GM23338 (cell line): ENCODE measurements around the gene TAOK1. TPM values are rescaled to one million over a fixed set of nuclear protein-coding genes. Genes with fewer than 3 reads are reported as not detected.

Source experiments
- ATAC-seq: fragments of 200-7000 bp; cut with Tn5 transposase; 3 replicates; pipeline ENCODE4 v1.9.1; 2020
- DNase-seq: peaks from one replicate; pipeline ENCODE4 v3.0.0-alpha.2; 2015; ENCODE audit warnings: low spot score
- H2AFZ ChIP-seq: fragments of 200-600 bp; sonication (generic); 2 replicates; pipeline ENCODE4 v1.8.0; 2016; ENCODE audit warnings: antibody characterized with exemption, mild to moderate bottlenecking, moderate library complexity
- H3F3A ChIP-seq: fragments of 200-600 bp; sonication (generic); replicated peaks from 2 replicates; pipeline ENCODE4 v1.8.0; 2017; ENCODE audit warnings: antibody characterized with exemption, mixed run types, low read depth
- H3K27ac ChIP-seq: fragments of 200-600 bp; sonication (generic); 2 replicates; pipeline ENCODE4 v1.6.1; 2016; ENCODE audit warnings: low read depth
- H3K27me3 ChIP-seq: fragments of 200-600 bp; sonication (generic); 2 replicates; pipeline ENCODE4 v1.8.0; 2016; ENCODE audit warnings: mild to moderate bottlenecking, mixed run types, moderate library complexity; ENCODE audit not compliant: insufficient read depth
- H3K36me3 ChIP-seq: fragments of 200-600 bp; sonication (generic); 2 replicates; pipeline ENCODE4 v1.8.0; 2016; ENCODE audit warnings: mild to moderate bottlenecking; ENCODE audit not compliant: insufficient read depth
- H3K4me1 ChIP-seq: fragments of 200-600 bp; sonication (generic); 2 replicates; pipeline ENCODE4 v1.8.0; 2016; ENCODE audit warnings: mild to moderate bottlenecking, moderate library complexity; ENCODE audit not compliant: insufficient read depth
- H3K4me2 ChIP-seq: fragments of 200-600 bp; sonication (generic); 2 replicates; pipeline ENCODE4 v1.7.1; 2017; ENCODE audit warnings: mixed run types
- H3K4me3 ChIP-seq: fragments of 200-600 bp; sonication (generic); 2 replicates; pipeline ENCODE4 v1.6.1; 2016; ENCODE audit warnings: mixed run types
- H3K79me2 ChIP-seq: fragments of 200-600 bp; sonication (generic); replicated peaks from 2 replicates; pipeline ENCODE4 v1.8.0; 2017; ENCODE audit warnings: mild to moderate bottlenecking; ENCODE audit not compliant: insufficient read depth
- H3K9me2 ChIP-seq: fragments of 200-600 bp; sonication (generic); 2 replicates; pipeline ENCODE4 v1.8.0; 2017; ENCODE audit not compliant: insufficient read depth
- H4K20me1 ChIP-seq: fragments of 200-600 bp; sonication (generic); replicated peaks from 2 replicates; pipeline ENCODE4 v1.8.0; 2017; ENCODE audit warnings: mild to moderate bottlenecking; ENCODE audit not compliant: insufficient read depth
- H3K27ac Mint-ChIP-seq: 2 replicates; pipeline ENCODE4 v1.8.0; 2020; ENCODE audit warnings: inconsistent platforms, mild to moderate bottlenecking, moderate library complexity, mixed read lengths
- H3K27me3 Mint-ChIP-seq: 3 replicates; pipeline ENCODE4 v1.8.0; 2022; ENCODE audit warnings: low read depth, mild to moderate bottlenecking, moderate library complexity, mixed read lengths, inconsistent platforms; ENCODE audit not compliant: insufficient read depth, poor library complexity
- H3K36me3 Mint-ChIP-seq: 3 replicates; pipeline ENCODE4 v1.8.0; 2021; ENCODE audit warnings: low read depth, mild to moderate bottlenecking, inconsistent platforms, moderate library complexity, mixed read lengths
- H3K4me1 Mint-ChIP-seq: 3 replicates; pipeline ENCODE4 v1.8.0; 2020; ENCODE audit warnings: mild to moderate bottlenecking, inconsistent platforms, mixed read lengths
- H3K4me3 Mint-ChIP-seq: 3 replicates; pipeline ENCODE4 v1.8.0; 2021; ENCODE audit warnings: moderate library complexity, mild to moderate bottlenecking, inconsistent platforms, mixed read lengths
- H3K9me3 Mint-ChIP-seq: 3 replicates; pipeline ENCODE4 v1.8.0; 2020; ENCODE audit warnings: moderate library complexity, mild to moderate bottlenecking, inconsistent platforms, mixed read lengths
- CREB1 ChIP-seq: fragments of 250-450 bp; sonication (Bioruptor Pico); IDR thresholded peaks from 2 replicates; pipeline ENCODE4 v1.5.0; 2020; ENCODE audit warnings: low read depth, mild to moderate bottlenecking, moderate library complexity
- EZH2 ChIP-seq: fragments of 200-600 bp; sonication (generic); IDR thresholded peaks from one replicate; pipeline ENCODE4 v1.8.0; 2017; ENCODE audit warnings: antibody characterized with exemption, mild to moderate bottlenecking, low read depth; ENCODE audit not compliant: unreplicated experiment
- EZH2phosphoT487 ChIP-seq: fragments of 200-600 bp; sonication (generic); IDR thresholded peaks from one replicate; pipeline ENCODE4 v1.8.1; 2018; ENCODE audit warnings: antibody characterized with exemption; ENCODE audit not compliant: unreplicated experiment
- JUNB ChIP-seq: IDR thresholded peaks from one replicate; pipeline ENCODE4 v1.6.1; 2016; ENCODE audit warnings: antibody characterized with exemption; ENCODE audit not compliant: unreplicated experiment
- NANOG ChIP-seq: IDR thresholded peaks from 2 replicates; pipeline ENCODE4 v1.6.1; 2016; ENCODE audit warnings: antibody characterized with exemption, borderline replicate concordance
- POLR2AphosphoS5 ChIP-seq: IDR thresholded peaks from 2 replicates; pipeline ENCODE4 v1.6.1; 2016; ENCODE audit warnings: antibody characterized with exemption, low read depth
- STAT1 ChIP-seq: IDR thresholded peaks from one replicate; pipeline ENCODE4 v1.6.1; 2016; ENCODE audit warnings: antibody characterized with exemption; ENCODE audit not compliant: unreplicated experiment
- ZNF114 ChIP-seq: fragments of 250-450 bp; sonication (Bioruptor Pico); IDR thresholded peaks from 2 replicates; pipeline ENCODE4 v1.5.0; 2020; ENCODE audit warnings: mild to moderate bottlenecking, moderate library complexity
- ZNF331 ChIP-seq: fragments of 250-450 bp; sonication (Bioruptor Pico); IDR thresholded peaks from 2 replicates; pipeline ENCODE4 v1.5.0; 2020; ENCODE audit warnings: low read depth, mild to moderate bottlenecking, moderate library complexity
- polyA plus RNA-seq: library from polyadenylated mRNA; unstranded; fragments of >200 nt; fragmentation: Nextera tagmentation; extraction: Ambion mirVana; gene quantifications from 2 replicates; pipeline ENCODE4 v1.2.1, GENCODE V29; 2016
- total RNA-seq: library from RNA; depleted of rRNA; stranded (reverse); fragments of >200 nt; shearing (Covaris generic); gene quantifications from 2 replicates; pipeline ENCODE4 v1.2.3, GENCODE V29; 2014
- TF ChIP-seq, protein P1 (sequence below): IDR thresholded peaks from one replicate; pipeline ENCODE4 v1.6.1; 2018; ENCODE audit warnings: antibody characterized with exemption; ENCODE audit not compliant: unreplicated experiment
- TF ChIP-seq, protein P2 (sequence below), 2 experiments: fragments of 200-600 bp in 1 of 2; sonication (generic) in 1 of 2; conservative IDR thresholded peaks; 2 replicates each; pipeline versions ENCODE4 v1.5.1 to v1.6.1; 2016 to 2017; ENCODE audit warnings: antibody characterized with exemption in 2 of 2, low read depth in 2 of 2, mild to moderate bottlenecking in 2 of 2, moderate library complexity in 1 of 2
- TF ChIP-seq, protein P3 (sequence below): IDR thresholded peaks from 2 replicates; pipeline ENCODE4 v1.6.1; 2016; ENCODE audit warnings: antibody characterized with exemption

TAOK1 gene
- total and polyA plus RNA-seq, 2 experiments from 2014 or later: 19.4 to 69.8 TPM

DNA sequence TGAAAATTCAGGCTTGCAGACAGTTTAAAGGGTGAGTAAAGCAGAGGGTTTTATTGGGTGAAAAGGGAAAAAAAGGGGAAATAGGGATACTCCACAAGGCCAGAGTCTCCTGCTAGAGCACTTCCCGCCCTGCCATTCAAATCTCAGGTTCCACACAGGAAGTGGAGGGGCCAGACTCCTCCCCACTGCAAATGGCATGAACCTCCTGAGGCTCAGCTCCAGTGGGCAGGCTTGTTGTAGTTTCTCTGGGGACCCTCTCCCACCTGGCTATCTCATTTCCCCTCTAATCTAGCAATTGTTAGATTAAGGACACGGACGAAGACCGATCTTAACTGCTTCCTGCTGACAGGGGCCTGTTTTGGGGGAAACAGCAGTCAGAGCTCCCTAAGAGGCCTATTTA, 43.4 kb downstream of the TAOK1 start:
- DNase-seq (peak; percentile 16), ATAC-seq (peak; percentile 59; the same call in 2 of the 3 replicates)
- H2AFZ ChIP-seq: no peak overlapping the region
- H3K27ac ChIP-seq: peak overlapping the region; percentile 80; the same call in 1 of the 2 replicates
- H3K4me1 ChIP-seq: peaks cover 18% of the 10 kb centered on the region
- H3K27ac Mint-ChIP-seq: peak overlapping the region; percentile 83
- peaks cover 12% of the 10 kb centered on the region for H3K4me1 Mint-ChIP-seq
- H3K4me3 ChIP-seq: no peak overlapping the region
- H3K27me3 ChIP-seq: no peaks in the 10 kb centered on the region
- peaks cover 21% of the 10 kb centered on the region; the same call in 2 of the 3 replicates for H3K36me3 Mint-ChIP-seq
- H3K9me3 Mint-ChIP-seq: no peaks in the 10 kb centered on the region
- peaks cover 100% of the 10 kb centered on the region for H3K79me2 ChIP-seq
- no peaks in the 10 kb centered on the region for H3F3A ChIP-seq
- no peak for TF ChIP-seq NANOG
- TF ChIP-seq EZH2: no peak
- TF ChIP-seq ZNF331 (CRISPR knock-in tag): no peak
- no peak for TF ChIP-seq CREB1 (CRISPR knock-in tag)
- TF ChIP-seq ZNF114 (CRISPR knock-in tag): no peak
- no peak for TF ChIP-seq EZH2phosphoT487
- no peak for TF ChIP-seq POLR2AphosphoS5
- TF ChIP-seq STAT1: no peak
- TF ChIP-seq, protein P1, sequence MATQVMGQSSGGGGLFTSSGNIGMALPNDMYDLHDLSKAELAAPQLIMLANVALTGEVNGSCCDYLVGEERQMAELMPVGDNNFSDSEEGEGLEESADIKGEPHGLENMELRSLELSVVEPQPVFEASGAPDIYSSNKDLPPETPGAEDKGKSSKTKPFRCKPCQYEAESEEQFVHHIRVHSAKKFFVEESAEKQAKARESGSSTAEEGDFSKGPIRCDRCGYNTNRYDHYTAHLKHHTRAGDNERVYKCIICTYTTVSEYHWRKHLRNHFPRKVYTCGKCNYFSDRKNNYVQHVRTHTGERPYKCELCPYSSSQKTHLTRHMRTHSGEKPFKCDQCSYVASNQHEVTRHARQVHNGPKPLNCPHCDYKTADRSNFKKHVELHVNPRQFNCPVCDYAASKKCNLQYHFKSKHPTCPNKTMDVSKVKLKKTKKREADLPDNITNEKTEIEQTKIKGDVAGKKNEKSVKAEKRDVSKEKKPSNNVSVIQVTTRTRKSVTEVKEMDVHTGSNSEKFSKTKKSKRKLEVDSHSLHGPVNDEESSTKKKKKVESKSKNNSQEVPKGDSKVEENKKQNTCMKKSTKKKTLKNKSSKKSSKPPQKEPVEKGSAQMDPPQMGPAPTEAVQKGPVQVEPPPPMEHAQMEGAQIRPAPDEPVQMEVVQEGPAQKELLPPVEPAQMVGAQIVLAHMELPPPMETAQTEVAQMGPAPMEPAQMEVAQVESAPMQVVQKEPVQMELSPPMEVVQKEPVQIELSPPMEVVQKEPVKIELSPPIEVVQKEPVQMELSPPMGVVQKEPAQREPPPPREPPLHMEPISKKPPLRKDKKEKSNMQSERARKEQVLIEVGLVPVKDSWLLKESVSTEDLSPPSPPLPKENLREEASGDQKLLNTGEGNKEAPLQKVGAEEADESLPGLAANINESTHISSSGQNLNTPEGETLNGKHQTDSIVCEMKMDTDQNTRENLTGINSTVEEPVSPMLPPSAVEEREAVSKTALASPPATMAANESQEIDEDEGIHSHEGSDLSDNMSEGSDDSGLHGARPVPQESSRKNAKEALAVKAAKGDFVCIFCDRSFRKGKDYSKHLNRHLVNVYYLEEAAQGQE: no peak
- TF ChIP-seq, protein P2, sequence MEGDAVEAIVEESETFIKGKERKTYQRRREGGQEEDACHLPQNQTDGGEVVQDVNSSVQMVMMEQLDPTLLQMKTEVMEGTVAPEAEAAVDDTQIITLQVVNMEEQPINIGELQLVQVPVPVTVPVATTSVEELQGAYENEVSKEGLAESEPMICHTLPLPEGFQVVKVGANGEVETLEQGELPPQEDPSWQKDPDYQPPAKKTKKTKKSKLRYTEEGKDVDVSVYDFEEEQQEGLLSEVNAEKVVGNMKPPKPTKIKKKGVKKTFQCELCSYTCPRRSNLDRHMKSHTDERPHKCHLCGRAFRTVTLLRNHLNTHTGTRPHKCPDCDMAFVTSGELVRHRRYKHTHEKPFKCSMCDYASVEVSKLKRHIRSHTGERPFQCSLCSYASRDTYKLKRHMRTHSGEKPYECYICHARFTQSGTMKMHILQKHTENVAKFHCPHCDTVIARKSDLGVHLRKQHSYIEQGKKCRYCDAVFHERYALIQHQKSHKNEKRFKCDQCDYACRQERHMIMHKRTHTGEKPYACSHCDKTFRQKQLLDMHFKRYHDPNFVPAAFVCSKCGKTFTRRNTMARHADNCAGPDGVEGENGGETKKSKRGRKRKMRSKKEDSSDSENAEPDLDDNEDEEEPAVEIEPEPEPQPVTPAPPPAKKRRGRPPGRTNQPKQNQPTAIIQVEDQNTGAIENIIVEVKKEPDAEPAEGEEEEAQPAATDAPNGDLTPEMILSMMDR (conservative IDR thresholded peaks at IDR 0.05; ENCODE audit: low read depth in 2 of 2): no peak
- no peaks in the 10 kb centered on the region for H3K9me2 ChIP-seq
- H3K4me3 Mint-ChIP-seq: no peak overlapping the region
- H3K36me3 ChIP-seq: no peaks in the 10 kb centered on the region; the same call in 1 of the 2 replicates
- H3K4me2 ChIP-seq: peak overlapping the region; percentile 64; the same call in 1 of the 2 replicates
- H4K20me1 ChIP-seq: peaks cover 37% of the 10 kb centered on the region
- peaks cover 6% of the 10 kb centered on the region for H3K27me3 Mint-ChIP-seq

DNA sequence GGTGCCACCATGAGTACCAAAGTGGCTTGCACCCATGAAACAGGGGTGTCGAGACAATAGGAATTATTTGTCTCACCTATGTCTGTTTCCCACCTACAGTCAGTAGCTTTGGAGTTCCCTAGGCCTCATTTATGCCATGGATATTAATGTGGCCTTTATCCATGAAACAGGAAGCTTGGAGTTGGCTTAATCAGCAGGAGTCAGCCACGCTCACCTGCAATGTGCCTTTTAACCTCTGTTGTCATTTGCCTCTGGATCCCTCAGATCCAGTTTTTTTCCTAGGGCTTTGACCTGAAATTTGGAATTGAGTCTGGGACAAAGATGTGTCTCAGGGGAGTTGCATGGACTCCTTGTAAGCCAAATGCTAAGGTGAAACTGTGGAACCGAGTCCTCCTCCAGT, 44.4 kb downstream of the TAOK1 start:
- no peaks in the 10 kb centered on the region for H3K27me3 ChIP-seq
- no peaks in the 10 kb centered on the region; the same call in 1 of the 2 replicates for H3K36me3 ChIP-seq
- no peak overlapping the region for H3K4me2 ChIP-seq
- Mint-ChIP-seq H3K27ac (no peak overlapping the region), H3K4me1 (peaks cover 12% of the 10 kb centered on the region), H3K9me3 (no peaks in the 10 kb centered on the region), H3K27me3 (peaks cover 6% of the 10 kb centered on the region), H3K36me3 (peaks cover 16% of the 10 kb centered on the region; the same call in 2 of the 3 replicates), H3K4me3 (no peak overlapping the region)
- no peak for ATAC-seq
- H4K20me1 ChIP-seq: peaks cover 37% of the 10 kb centered on the region
- H3K4me3 ChIP-seq: no peak overlapping the region
- H3K79me2 ChIP-seq: peaks cover 100% of the 10 kb centered on the region
- H3K27ac ChIP-seq: peak overlapping the region; percentile 79
- H3F3A ChIP-seq: no peaks in the 10 kb centered on the region
- H3K4me1 ChIP-seq: peaks cover 18% of the 10 kb centered on the region
- H2AFZ ChIP-seq: no peak overlapping the region
- no peaks in the 10 kb centered on the region for H3K9me2 ChIP-seq
- DNase-seq: no peak
- TF ChIP-seq EZH2: no peak
- no peak for TF ChIP-seq POLR2AphosphoS5
- TF ChIP-seq ZNF331 (CRISPR knock-in tag): no peak
- TF ChIP-seq, protein P2 (conservative IDR thresholded peaks at IDR 0.05; ENCODE audit: low read depth in 2 of 2): no peak
- no peak for TF ChIP-seq JUNB
- TF ChIP-seq, protein P3, sequence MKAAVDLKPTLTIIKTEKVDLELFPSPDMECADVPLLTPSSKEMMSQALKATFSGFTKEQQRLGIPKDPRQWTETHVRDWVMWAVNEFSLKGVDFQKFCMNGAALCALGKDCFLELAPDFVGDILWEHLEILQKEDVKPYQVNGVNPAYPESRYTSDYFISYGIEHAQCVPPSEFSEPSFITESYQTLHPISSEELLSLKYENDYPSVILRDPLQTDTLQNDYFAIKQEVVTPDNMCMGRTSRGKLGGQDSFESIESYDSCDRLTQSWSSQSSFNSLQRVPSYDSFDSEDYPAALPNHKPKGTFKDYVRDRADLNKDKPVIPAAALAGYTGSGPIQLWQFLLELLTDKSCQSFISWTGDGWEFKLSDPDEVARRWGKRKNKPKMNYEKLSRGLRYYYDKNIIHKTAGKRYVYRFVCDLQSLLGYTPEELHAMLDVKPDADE: no peak
- no peak for TF ChIP-seq STAT1
